ENCODE results near the gene KIRREL3. TPM values are rescaled to one million over a fixed set of nuclear protein-coding genes. Genes with fewer than 3 reads are reported as not detected.

The KIRREL3 gene
- total and polyA plus RNA-seq, 4 donors, result 0.02 to 0.71 (median 0.15) TPM; not detected in 1

DNA sequence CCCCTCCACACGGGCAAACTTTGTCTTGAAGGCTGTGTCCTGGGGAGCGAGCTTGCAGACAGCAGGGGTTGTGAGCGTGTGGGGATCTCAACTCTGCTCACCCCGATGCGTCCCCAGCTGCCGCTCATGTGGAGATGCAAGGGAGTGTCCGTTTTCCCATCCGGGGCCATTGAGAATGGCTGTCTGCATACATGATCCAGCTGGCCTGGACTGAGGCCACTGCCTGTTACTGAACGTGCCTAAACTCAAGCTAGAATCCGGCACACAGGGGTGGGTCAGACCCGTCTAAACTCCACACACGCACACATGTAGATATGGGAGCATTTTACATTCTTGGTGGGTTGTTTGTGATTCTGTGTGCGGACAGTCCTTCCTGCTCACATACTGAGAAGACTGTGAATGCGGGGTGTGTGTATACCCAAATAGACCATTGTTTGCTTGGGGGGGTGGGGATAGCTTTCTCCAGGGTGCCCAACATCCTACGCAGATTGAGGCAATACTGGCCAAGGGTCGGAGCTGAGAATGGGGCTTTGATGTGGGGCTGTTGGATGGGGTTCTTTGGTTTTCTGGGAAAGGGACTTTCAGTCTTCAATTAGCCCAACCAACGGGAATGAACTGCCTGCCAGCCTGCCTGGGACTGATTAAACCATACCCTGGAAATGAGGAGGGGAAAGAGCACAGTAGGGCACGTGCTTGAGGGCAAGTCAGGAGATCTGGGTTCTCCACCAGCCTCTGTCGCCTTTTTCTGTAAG is 584.7 kb downstream of the KIRREL3 start:
- TF ChIP-seq, protein P1, sequence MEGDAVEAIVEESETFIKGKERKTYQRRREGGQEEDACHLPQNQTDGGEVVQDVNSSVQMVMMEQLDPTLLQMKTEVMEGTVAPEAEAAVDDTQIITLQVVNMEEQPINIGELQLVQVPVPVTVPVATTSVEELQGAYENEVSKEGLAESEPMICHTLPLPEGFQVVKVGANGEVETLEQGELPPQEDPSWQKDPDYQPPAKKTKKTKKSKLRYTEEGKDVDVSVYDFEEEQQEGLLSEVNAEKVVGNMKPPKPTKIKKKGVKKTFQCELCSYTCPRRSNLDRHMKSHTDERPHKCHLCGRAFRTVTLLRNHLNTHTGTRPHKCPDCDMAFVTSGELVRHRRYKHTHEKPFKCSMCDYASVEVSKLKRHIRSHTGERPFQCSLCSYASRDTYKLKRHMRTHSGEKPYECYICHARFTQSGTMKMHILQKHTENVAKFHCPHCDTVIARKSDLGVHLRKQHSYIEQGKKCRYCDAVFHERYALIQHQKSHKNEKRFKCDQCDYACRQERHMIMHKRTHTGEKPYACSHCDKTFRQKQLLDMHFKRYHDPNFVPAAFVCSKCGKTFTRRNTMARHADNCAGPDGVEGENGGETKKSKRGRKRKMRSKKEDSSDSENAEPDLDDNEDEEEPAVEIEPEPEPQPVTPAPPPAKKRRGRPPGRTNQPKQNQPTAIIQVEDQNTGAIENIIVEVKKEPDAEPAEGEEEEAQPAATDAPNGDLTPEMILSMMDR (IDR thresholded peaks at IDR 0.05; ENCODE audit: control extremely low read depth, extremely low read depth), result no peak
- Histone ChIP-seq H3K27me3 (ENCODE audit: control insufficient read depth in 3 of 3, insufficient read depth in 3 of 3, low read length in 2 of 3) (no peaks in the 10 kb centered on the region), H3K4me3 (no peak overlapping the region), H3K27ac (ENCODE audit: low read depth in 1 of 2, low read length in 1 of 2) (peak overlapping the region; percentile 89 to 93), H3K4me1 (ENCODE audit: control insufficient read depth in 5 of 5, insufficient read depth in 5 of 5, low read length in 5 of 5) (peaks cover 25 to 60% (median 26%) of the 10 kb centered on the region in 5 donors), H3K36me3 (ENCODE audit: control insufficient read depth in 4 of 4, insufficient read depth in 4 of 4, low read length in 4 of 4) (peaks cover 0 to 23% (median 8%) of the 10 kb centered on the region in 4 donors), H3K9me3 (ENCODE audit: control insufficient read depth in 4 of 4, insufficient read depth in 3 of 4, low read length in 3 of 4) (no peaks in the 10 kb centered on the region), H3K9ac (ENCODE audit: insufficient read depth in 1 of 2, low read length in 2 of 2) (peak overlapping the region in 1 of 2 donors; percentile 73)
- ATAC-seq (ENCODE audit: insufficient read depth, low FRiP score) (no peak), DNase-seq (peak; percentile 98 to 99 (median 99))
- WGBS, 2 donors, result 76 to 82% methylated on average over 19 of the region's 19 CpGs

DNA sequence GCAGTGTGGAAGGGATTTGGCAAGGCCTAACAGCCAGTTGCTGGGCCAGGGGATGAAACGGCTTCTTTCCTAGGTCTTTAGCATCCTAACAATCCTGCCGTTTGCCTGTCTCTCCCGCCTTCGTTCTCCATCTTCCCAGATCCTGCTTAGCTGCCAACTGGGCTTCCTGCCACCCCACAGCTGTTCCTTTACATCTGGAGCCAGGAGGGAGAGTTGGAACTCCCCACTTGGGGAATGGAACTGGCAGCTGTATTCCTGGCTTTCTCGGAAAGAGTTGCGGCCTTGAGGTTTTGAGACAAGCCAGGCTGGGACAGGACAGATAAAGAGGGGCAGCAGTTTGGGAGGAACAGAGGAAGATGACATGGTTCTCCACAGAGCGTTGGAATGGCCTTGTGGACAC is 585.4 kb downstream of the KIRREL3 start:
- ATAC-seq (ENCODE audit: insufficient read depth, low FRiP score), result peak; percentile 15
- DNase-seq, result peak; percentile 98 to 100 (median 99)
- H3K27me3 ChIP-seq (ENCODE audit: control insufficient read depth in 3 of 3, insufficient read depth in 3 of 3, low read length in 2 of 3), result no peaks in the 10 kb centered on the region
- peak overlapping the region; percentile 69 to 93 for H3K27ac ChIP-seq (ENCODE audit: low read depth in 1 of 2, low read length in 1 of 2)
- 63 to 74% methylated on average over 7 of the region's 7 CpGs for WGBS, 2 donors
- H3K9me3 ChIP-seq (ENCODE audit: control insufficient read depth in 4 of 4, insufficient read depth in 3 of 4, low read length in 3 of 4), result no peaks in the 10 kb centered on the region
- peaks cover 0 to 23% (median 9%) of the 10 kb centered on the region in 4 donors for H3K36me3 ChIP-seq (ENCODE audit: control insufficient read depth in 4 of 4, insufficient read depth in 4 of 4, low read length in 4 of 4)
- peaks cover 20 to 54% (median 26%) of the 10 kb centered on the region in 5 donors for H3K4me1 ChIP-seq (ENCODE audit: control insufficient read depth in 5 of 5, insufficient read depth in 5 of 5, low read length in 5 of 5)
- TF ChIP-seq, protein P1 (IDR thresholded peaks at IDR 0.05; ENCODE audit: control extremely low read depth, extremely low read depth), result no peak
- H3K9ac ChIP-seq (ENCODE audit: insufficient read depth in 1 of 2, low read length in 2 of 2), result no peak overlapping the region
- H3K4me3 ChIP-seq, result no peak overlapping the region

DNA sequence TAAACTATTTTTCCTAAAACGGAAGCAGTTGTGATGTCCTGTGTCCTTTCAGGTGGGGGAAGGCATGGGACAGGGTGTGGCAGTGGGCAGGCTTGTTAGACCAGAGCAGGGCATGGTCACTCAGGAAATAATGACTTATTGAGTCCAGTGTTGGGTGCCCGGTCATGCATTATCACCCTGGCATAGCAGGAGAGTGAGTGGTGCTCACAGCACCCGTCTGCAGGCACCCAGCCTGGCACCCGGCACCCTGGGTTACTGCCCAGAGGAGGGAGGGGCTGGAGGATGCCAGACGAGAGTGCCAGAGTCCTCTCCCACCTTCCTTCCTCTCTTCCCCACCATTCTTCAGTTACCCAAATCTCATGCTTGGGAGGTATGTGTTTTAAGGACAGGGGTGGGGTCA is 586.0 kb downstream of the KIRREL3 start:
- Histone ChIP-seq H3K4me3 (no peak overlapping the region), H3K36me3 (ENCODE audit: control insufficient read depth in 4 of 4, insufficient read depth in 4 of 4, low read length in 4 of 4) (peaks cover 0 to 23% (median 11%) of the 10 kb centered on the region in 4 donors), H3K9me3 (ENCODE audit: control insufficient read depth in 4 of 4, insufficient read depth in 3 of 4, low read length in 3 of 4) (no peaks in the 10 kb centered on the region), H3K27ac (ENCODE audit: low read depth in 1 of 2, low read length in 1 of 2) (peak overlapping the region; percentile 69 to 93), H3K4me1 (ENCODE audit: control insufficient read depth in 5 of 5, insufficient read depth in 5 of 5, low read length in 5 of 5) (peaks cover 16 to 48% (median 26%) of the 10 kb centered on the region in 5 donors), H3K9ac (ENCODE audit: insufficient read depth in 1 of 2, low read length in 2 of 2) (no peak overlapping the region), H3K27me3 (ENCODE audit: control insufficient read depth in 3 of 3, insufficient read depth in 3 of 3, low read length in 2 of 3) (no peaks in the 10 kb centered on the region)
- WGBS, 2 donors, result 56 to 58% methylated on average over 5 of the region's 5 CpGs
- DNase-seq (no peak), ATAC-seq (ENCODE audit: insufficient read depth, low FRiP score) (no peak)
- TF ChIP-seq, protein P1 (IDR thresholded peaks at IDR 0.05; ENCODE audit: control extremely low read depth, extremely low read depth), result no peak
